Cerebellar cortex (tissue), 1 donor: ENCODE results near the gene HSPA12A.

Experiments used
- DNase-seq: peaks from one replicate; pipeline ENCODE4 v3.0.0-alpha.2; 2015; ENCODE audit warnings: low spot score

HSPA12A gene

GRCh38 chr10:116771101-116771958 is 29.0 kb upstream of the HSPA12A start:
- DNase-seq: no peak

GRCh38 chr10:116770281-116770680 is 27.9 kb upstream of the HSPA12A start:
- DNase-seq: no peak

DNA sequence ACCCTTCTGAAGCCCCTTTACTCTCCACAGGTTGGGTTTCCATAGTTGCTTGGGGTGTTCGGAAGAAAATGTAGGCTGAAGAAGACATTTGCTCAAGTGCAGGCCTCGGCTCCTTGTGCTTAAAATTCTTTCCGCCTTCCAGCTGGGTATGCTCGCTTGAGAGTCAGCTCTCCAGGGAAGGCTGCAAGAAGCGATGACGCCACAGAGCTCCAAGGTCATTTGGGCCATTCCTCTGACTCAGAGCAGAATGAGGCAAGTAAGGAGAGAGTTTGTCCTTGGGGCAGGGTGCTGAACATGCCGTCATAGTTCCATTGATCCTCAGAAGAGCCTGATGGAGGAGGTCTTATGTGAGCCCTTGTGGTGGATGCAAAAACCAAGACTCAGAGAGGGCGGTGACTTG is 27.4 kb upstream of the HSPA12A start:
- no peak for DNase-seq

GRCh38 chr10:116769368-116769767 is 27.0 kb upstream of the HSPA12A start:
- DNase-seq: no peak

DNA sequence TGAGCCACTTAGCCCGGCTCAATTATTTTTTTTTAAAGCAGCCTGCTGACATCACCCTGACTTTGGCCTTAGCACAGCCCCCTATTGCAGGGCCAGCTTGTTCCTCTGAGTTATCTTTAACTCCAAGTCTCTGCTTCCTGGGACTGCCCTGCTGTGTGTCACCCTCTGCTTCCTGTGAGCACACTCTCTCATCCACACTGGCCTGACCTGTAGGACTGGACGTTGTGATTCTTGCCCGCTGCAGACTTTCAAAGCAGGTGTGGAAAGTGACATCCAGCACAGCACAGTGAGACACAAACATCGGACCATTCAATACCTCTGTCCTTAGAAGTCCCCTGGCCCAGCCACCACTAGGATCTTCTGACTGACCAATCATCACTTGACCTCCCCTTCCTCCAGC is 26.4 kb upstream of the HSPA12A start:
- no peak for DNase-seq

DNA sequence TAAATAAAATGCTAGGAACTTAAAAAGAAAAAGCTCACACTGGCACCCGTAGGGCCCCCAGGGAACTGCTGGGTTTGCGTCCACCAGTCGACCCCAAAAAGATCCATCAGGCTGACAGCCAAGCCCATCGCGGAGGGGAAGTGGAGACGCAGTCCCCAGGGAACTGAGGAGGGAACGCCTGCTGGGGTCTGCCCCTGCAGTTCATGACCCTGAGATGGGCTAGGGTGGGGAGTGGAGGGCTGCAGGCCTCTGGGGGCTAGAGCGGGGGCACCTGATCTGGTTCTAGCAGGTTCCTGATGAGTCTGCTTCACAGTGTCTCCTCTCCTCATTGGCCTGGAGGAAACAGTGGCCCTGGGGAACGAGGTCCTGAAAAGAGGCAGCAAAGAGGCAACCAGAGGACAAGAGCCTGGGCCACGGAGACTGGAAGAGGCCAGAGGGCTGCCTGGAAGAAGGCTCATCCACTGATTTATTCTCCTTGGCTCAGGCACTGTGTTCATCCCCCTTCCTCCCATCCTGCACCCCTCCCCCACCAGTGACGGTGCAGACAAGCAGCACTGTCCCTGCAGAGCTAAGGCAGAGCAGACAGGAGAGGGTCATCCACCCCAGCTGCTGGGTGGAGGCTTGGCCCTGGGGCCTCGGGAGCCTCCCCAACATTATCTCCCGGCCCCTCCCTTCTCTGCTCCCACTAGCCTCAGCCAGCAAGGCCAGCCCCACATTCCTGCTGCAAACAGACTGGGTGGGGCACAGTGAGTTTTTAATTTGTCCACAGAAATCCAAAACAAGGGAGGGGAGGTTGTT is 24.7 kb upstream of the HSPA12A start:
- DNase-seq: no peak

- no peak for DNase-seq
Observed at GRCh38 chr10:116766241-116766827, 24.0 kb upstream of the HSPA12A start.

GRCh38 chr10:116765648-116766081 is 23.3 kb upstream of the HSPA12A start:
- DNase-seq: no peak

DNA sequence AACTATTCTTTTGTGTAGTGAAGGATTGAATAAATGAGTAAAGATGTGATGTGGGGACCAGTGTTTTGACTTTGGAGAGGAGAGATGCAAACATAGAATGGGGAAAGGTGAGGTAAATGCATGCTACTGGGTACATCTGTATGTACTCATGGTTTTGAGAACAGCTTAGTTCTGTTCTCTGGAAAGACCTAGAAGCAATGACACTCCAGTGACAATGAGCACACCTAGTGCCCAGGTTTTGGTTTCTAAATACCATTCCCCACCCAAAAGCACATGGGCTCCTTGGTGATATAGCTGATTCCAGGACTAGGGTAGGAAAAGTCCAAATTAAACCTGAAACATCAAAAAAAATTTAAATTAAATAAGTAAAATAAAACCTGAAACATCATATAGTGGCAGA is 22.6 kb upstream of the HSPA12A start:
- no peak for DNase-seq

- DNase-seq: no peak
Observed at GRCh38 chr10:116763440-116763839, 21.1 kb upstream of the HSPA12A start.

DNA sequence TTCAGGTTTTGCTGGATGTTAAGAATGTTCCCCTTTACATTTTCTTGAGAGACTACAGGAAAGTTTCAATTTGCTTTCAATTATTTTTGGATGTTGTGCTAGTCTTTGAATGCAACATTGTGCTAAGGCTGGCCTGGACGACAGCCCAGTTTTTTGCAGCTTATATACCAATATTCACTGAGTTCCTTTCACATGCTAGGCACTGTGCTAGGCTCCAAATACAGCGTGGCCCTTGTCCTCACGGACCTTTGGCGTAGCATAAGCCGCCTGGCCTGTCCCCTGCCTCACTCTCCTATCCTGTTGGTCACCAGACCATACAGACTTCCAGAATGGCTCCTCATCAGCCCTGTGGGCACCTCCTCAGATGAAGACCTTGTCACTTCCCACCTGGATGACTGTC is 19.5 kb upstream of the HSPA12A start:
- no peak for DNase-seq

DNA sequence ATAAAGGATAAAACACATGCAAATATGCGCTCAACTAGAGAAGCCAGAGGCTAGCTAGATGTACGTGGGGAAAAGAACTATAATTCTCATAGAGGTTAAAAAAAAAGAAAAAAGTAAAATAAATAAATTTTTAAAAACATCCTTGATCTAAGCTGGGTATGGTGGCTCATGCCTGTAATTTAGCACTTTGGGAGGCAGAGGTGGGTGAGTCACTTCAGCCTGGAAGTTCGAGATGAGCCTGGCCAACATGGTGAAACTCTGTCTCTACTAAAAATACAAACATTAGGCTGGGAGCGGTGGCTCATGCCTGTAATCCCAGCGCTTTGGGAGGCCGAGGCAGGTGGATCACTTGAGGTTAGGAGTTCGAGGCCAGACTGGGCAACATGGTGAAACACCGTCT is 18.6 kb upstream of the HSPA12A start:
- no peak for DNase-seq

GRCh38 chr10:116757246-116757645 is 14.9 kb upstream of the HSPA12A start:
- DNase-seq: no peak

- peak; percentile 14 for DNase-seq
Observed at GRCh38 chr10:116756277-116756676, 13.9 kb upstream of the HSPA12A start.

- DNase-seq: no peak
Observed at GRCh38 chr10:116753759-116754158, 11.4 kb upstream of the HSPA12A start.

DNA sequence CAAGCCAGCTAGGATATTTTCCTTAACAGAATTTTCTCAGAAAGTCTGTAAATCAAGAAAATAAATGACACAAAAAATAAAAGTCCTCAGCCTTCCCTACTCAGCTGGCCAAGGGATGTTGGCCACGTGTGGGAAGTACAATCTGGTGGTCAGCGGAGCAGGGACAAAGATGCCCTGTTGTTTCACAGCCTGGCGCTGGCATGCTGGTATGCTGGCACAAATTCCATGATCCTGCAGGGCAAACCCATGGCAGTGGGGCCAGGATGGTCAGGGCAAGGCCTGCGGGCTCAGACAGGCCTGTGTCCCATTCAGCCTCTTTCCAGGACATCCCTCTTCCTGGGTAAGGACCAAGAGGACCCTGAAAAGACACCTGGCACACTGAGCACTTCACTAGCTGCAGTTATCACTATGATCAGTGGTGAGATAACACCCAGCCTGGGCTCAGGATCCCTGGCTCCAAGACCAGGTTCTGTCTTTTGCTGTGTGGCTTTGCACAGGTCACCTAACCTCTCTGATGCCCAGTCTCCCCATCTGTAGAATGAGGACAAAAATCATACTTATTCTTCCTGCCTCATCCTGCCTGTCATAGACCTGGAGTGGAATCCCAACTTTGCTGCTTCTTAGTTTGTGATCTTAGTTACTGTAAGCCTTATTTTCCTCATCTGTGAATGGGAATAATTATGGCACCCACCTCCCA is 10.8 kb upstream of the HSPA12A start:
- DNase-seq: peak; percentile 62

DNA sequence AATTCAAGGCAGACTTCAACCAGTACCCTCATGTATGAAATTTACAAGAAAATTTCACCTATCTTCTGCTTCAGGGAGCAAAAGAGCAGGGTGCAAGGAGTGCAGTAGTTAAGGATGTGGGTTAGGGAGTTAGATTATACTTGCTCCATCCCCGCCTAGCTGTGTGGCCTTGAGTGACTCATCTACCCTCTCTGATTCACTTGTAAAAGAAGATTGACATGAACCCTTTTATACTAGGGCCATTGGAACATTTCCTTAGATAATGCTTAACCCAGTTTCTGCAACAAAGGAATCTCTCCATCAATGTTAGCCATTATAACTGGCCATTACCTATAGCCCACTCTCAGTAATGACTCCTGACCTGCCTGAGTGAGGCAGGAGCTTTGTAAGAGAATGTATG is 10.2 kb upstream of the HSPA12A start:
- no peak for DNase-seq

GRCh38 chr10:116748471-116748870 is 6.1 kb upstream of the HSPA12A start:
- DNase-seq: no peak

DNA sequence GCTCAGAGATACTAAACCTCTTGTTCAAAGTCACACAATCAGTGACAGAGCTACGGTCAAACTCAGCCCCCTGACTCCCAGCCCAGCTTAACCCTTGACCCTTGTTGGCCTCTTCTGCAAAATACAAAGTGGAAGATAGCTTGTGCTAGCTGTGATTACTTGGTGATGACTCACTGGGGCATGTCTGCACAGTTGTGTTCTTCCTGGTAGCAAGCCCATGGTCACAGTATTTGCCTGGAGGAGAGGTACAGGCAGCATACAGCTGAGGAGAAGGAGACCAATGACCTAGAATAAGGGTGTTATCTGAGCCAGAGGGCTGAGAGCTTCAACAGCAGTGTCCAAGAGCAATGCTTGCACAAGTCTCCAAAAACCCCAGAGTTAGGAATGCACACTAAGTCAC is 5.7 kb upstream of the HSPA12A start:
- DNase-seq: no peak

DNA sequence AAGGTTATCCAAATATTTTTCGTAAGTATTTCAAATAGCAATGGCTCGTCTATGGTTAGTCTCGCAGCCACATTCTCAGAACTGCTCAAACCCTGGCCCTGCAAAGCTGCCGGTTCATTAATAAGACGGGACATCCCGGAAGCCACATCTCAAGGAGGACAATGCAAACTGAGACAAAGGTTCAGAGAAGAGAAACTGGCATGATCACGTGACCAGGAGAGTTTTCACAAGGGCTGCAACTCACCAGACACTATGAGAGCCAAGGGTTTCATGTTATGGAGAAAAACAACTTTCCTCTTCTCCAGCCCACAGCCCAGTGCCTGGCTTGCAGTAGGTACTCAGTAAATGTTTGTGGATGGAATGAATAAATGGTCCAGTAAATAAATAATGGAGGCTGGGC is 5.0 kb upstream of the HSPA12A start:
- no peak for DNase-seq

GRCh38 chr10:116744885-116745284 is 2.5 kb upstream of the HSPA12A start:
- no peak for DNase-seq

DNA sequence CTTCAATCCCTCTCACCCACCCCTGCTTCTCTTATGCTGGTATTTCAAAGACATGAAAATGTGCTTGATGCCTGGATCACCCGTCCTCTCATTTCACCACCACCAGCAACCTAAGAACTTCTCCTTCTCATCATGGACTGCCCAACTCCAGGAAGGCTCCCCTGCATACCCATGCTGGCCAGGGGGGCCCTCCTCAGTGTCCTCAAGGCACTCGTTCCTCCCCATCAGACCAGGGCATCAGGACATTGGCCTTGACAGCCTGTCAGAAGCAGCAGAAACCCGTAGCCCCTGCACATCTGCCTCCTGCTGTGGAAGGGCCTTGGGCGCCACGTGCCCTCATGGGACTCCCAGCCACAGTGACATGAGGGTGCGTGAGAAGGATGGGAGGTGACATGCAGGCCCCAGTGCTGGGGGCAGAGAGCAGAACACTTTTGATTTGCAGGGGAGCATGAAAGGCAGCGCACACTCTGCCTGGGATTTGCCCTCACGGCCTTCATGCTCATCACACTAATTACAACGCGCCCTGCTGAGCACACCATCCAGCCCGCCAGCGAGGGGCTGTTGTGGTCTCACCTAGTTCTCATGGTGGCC is 1.9 kb upstream of the HSPA12A start:
- no peak for DNase-seq
